HepG2 (cell line): ENCODE measurements around the gene OTULINL. TPM values are rescaled to one million over a fixed set of nuclear protein-coding genes. Genes with fewer than 3 reads are reported as not detected.

Experiments
- ATAC-seq: fragments of 200-7000 bp; cut with Tn5 transposase; 3 replicates; pipeline ENCODE4 v1.9.1; 2020; ENCODE audit warnings: mild to moderate bottlenecking, moderate library complexity
- BruUV-seq: library from RNA; stranded (reverse); fragments of 400-500 nt; replicated peaks from 2 replicates; lab custom pipeline; 2021; lab: Mats Ljungman, UMichigan
- CTCF ChIA-PET: fragments of 300-600 bp; formaldehyde crosslinking; extraction: SDS; loops from one replicate; lab custom pipeline; 2021; ENCODE audit warnings: low total read pairs, inconsistent platforms, low intra/inter-chr PET ratio; lab: Yijun Ruan, JAX
- POLR2A ChIA-PET: fragments of 350-600 bp; sonication (Branson Sonifier 250); formaldehyde crosslinking; loops from one replicate; lab custom pipeline; 2020; ENCODE audit warnings: antibody characterized with exemption, inconsistent platforms; lab: Yijun Ruan, JAX
- DNase-seq: peaks from one replicate; pipeline ENCODE4 v3.0.0-alpha.2; 2015; ENCODE audit warnings: low spot score
- FAIRE-seq: peaks from 3 replicates; lab custom pipeline; 2011; peaks lifted over from hg19 to GRCh38; lab: Jason Lieb, UNC
- H2AFZ ChIP-seq: one replicate; pipeline ENCODE4 v1.6.1; 2011; ENCODE audit warnings: low read length, inconsistent platforms
- H3K27ac ChIP-seq: fragments of 300-600 bp; 3 replicates; pipeline ENCODE4 v1.8.0; 2011; ENCODE audit warnings: mixed run types, mild to moderate bottlenecking, mixed read lengths, low read length, inconsistent platforms; ENCODE audit not compliant: insufficient read depth; ENCODE audit errors: extremely low read length
- H3K27me3 ChIP-seq, 2 experiments: fragments of 200-600 bp in 1 of 2; 2 replicates in 1 of 2; 3 replicates in 1 of 2; pipeline versions ENCODE4 v1.6.0 to v1.8.0; 2011; ENCODE audit warnings: low read length in 2 of 2, mild to moderate bottlenecking in 2 of 2, moderate library complexity in 2 of 2, inconsistent platforms in 1 of 2; ENCODE audit not compliant: insufficient read depth in 2 of 2, control insufficient read depth in 1 of 2
- H3K36me3 ChIP-seq, 2 experiments: fragments of 200-600 bp in 1 of 2; replicated peaks in 1 of 2; 2 replicates in 1 of 2; 3 replicates in 1 of 2; pipeline versions ENCODE4 v1.5.1 to v1.8.0; 2011; ENCODE audit warnings: low read length in 2 of 2, inconsistent platforms in 1 of 2; ENCODE audit not compliant: insufficient read depth in 2 of 2, control insufficient read depth in 1 of 2
- H3K4me1 ChIP-seq: 2 replicates; pipeline ENCODE4 v1.5.1; 2012; ENCODE audit warnings: low read length, inconsistent platforms; ENCODE audit not compliant: insufficient read depth
- H3K4me2 ChIP-seq: 2 replicates; pipeline ENCODE4 v1.6.0; 2011; ENCODE audit warnings: low read depth, low read length, inconsistent platforms
- H3K4me3 ChIP-seq, 3 experiments: fragments of 200-600 bp in 1 of 3; sonication (generic), shearing (Covaris generic) in 1 of 3; replicated peaks in 1 of 3; 2 replicates each; pipeline ENCODE4 v1.5.1; 2011 to 2016; ENCODE audit warnings: low read length in 3 of 3, inconsistent platforms in 2 of 3, low read depth in 2 of 3, mild to moderate bottlenecking in 2 of 3, control low read depth in 1 of 3, mixed read lengths in 1 of 3; ENCODE audit not compliant: insufficient read depth in 1 of 3
- H3K79me2 ChIP-seq: one replicate; pipeline ENCODE4 v1.6.1; 2011; ENCODE audit warnings: low read length, inconsistent platforms; ENCODE audit not compliant: insufficient read depth
- H3K9ac ChIP-seq: 2 replicates; pipeline ENCODE4 v1.6.0; 2011; ENCODE audit warnings: mild to moderate bottlenecking, low read depth, low read length, inconsistent platforms; ENCODE audit not compliant: insufficient read depth
- H3K9me3 ChIP-seq: 2 replicates; pipeline ENCODE4 v1.5.1; 2012; ENCODE audit warnings: mild to moderate bottlenecking, low read length
- H4K20me1 ChIP-seq: 2 replicates; pipeline ENCODE4 v1.6.0; 2011; ENCODE audit warnings: inconsistent platforms, mild to moderate bottlenecking, low read length, moderate library complexity; ENCODE audit not compliant: insufficient read depth
- CSRNP1 ChIP-seq: sonication (generic); formaldehyde crosslinking; IDR thresholded peaks from 2 replicates; pipeline ENCODE4 v1.8.1; 2023; ENCODE audit warnings: mild to moderate bottlenecking, missing genetic modification reagents
- ELF4 ChIP-seq: sonication (generic); formaldehyde crosslinking; IDR thresholded peaks from 2 replicates; pipeline ENCODE4 v1.5.0; 2020; ENCODE audit warnings: missing genetic modification reagents, mild to moderate bottlenecking, moderate library complexity, borderline replicate concordance
- FOXP4 ChIP-seq: sonication (generic); formaldehyde crosslinking; IDR thresholded peaks from 2 replicates; pipeline ENCODE4 v1.4.0; 2020; ENCODE audit warnings: missing genetic modification reagents
- SMAD3 ChIP-seq: sonication (generic); formaldehyde crosslinking; IDR thresholded peaks from 2 replicates; pipeline ENCODE4 v1.4.0; 2020; ENCODE audit warnings: missing genetic modification reagents
- ZKSCAN1 ChIP-seq: fragments of 150-350 bp; IDR thresholded peaks from 2 replicates; pipeline ENCODE4 v1.6.1; 2014; ENCODE audit warnings: low read length
- ZNF10 ChIP-seq: sonication (generic); formaldehyde crosslinking; IDR thresholded peaks from 2 replicates; pipeline ENCODE4 v1.4.0; 2020; ENCODE audit warnings: mild to moderate bottlenecking, low read depth, missing genetic modification reagents, borderline replicate concordance
- ZNF232 ChIP-seq: sonication (generic); formaldehyde crosslinking; IDR thresholded peaks from 2 replicates; pipeline ENCODE4 v1.4.0; 2020; ENCODE audit warnings: missing genetic modification reagents, borderline replicate concordance
- ZNF331 ChIP-seq: sonication (generic); formaldehyde crosslinking; IDR thresholded peaks from 2 replicates; pipeline ENCODE4 v1.4.0; 2020; ENCODE audit warnings: missing genetic modification reagents
- ZNF644 ChIP-seq: IDR thresholded peaks from 2 replicates; pipeline ENCODE4 v1.6.1; 2016; ENCODE audit warnings: low read depth
- ZNF839 ChIP-seq: sonication (generic); formaldehyde crosslinking; IDR thresholded peaks from 2 replicates; pipeline ENCODE4 v1.4.0; 2020; ENCODE audit warnings: missing genetic modification reagents, mild to moderate bottlenecking, borderline replicate concordance
- ZZZ3 ChIP-seq: sonication (generic); formaldehyde crosslinking; IDR thresholded peaks from 2 replicates; pipeline ENCODE4 v1.4.0; 2020; ENCODE audit warnings: missing genetic modification reagents, mild to moderate bottlenecking, borderline replicate concordance
- WGBS: methylation state at CpG from one replicate; pipeline ENCODE4 v1.1.6; 2017; ENCODE audit warnings: low lambda C conversion rate; 5-methylcytosine and 5-hydroxymethylcytosine counted together
- in situ Hi-C: cut with HindIII; loops from 2 replicates; pipeline ENCODE4 v1.10.0; 2017; ENCODE audit warnings: low pct_unique_long_range_greater_than_20kb; ENCODE audit not compliant: extremely low pct_ligation_motif_present
- intact Hi-C: fragments of 100-400 bp; cut with micrococcal nuclease; formaldehyde crosslinking; loops from one replicate; pipeline ENCODE4 v1.10.0; 2022; ENCODE audit not compliant: unreplicated experiment
- polyA plus RNA-seq, 8 experiments: library from polyadenylated mRNA; depleted of rRNA in 3 of 8; stranded (reverse) in 7 of 8; unstranded in 1 of 8; fragments of >200 nt; fragmentation: Illumina TruSeq in 4 of 8; extraction: Trizol in 4 of 8; gene quantifications; 2 replicates each; pipeline versions ENCODE4 v1.2.1 to v1.2.3, GENCODE V29; 2011 to 2016; ENCODE audit warnings: low read depth in 4 of 8, missing spikeins in 1 of 8, mixed read lengths in 1 of 8; ENCODE audit not compliant: insufficient read depth in 1 of 8
- total RNA-seq, 5 experiments: library from RNA; depleted of rRNA; stranded (reverse); fragments of >200 nt; fragmentation: Illumina TruSeq; extraction: Trizol; gene quantifications; 2 replicates each; pipeline ENCODE4 v1.2.3, GENCODE V29; 2016; ENCODE audit warnings: low read depth in 1 of 5
- TF ChIP-seq, protein P1 (sequence below): sonication (generic); formaldehyde crosslinking; conservative IDR thresholded peaks from 2 replicates; pipeline ENCODE4 v1.4.0; 2020; ENCODE audit warnings: missing genetic modification reagents

The OTULINL gene
- total and polyA plus RNA-seq, 2 of the 13 experiments (the other 11 are each of a cell fraction or from before 2014, with no cell fraction given): 0.04 to 0.40 TPM

DNA sequence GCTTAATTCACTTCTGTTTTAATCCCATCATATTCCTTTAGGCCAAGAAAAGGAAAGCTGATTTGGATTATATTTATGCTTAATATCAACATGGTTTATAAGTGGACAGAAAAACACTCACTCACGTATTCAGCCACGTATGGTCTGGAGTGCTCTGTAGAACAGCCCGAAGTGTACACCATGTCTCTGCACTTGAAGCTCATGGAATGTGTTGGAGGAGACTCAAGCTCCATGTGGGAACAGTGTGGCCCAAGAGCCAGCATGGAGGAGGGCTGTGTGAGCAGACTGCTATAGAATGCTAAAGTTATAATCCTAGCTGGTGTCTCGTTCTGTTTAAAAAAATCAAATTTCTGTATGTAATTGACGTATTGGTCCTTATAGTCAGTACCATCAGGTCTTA lies 32.9 kb downstream of the OTULINL start:
- H3K4me2 ChIP-seq: no peak overlapping the region
- no peaks in the 10 kb centered on the region for H4K20me1 ChIP-seq
- no peak overlapping the region for H3K9ac ChIP-seq
- in situ Hi-C loops (no loop called here), intact Hi-C loops (no loop called here)
- ChIA-PET POLR2A (no interaction called here), CTCF (no interaction called here)
- H3K4me1 ChIP-seq: 0 out of 2 replicates have a peak, but pooled peaks cover 6% of the 10 kb centered on the region
- no peak overlapping the region for H2AFZ ChIP-seq
- H3K27ac ChIP-seq: no peak overlapping the region
- WGBS: 68% methylated on average over 5 of the region's 5 CpGs
- BruUV-seq: no TSS peak
- TF ChIP-seq ZNF232: no peak
- no peak for TF ChIP-seq ZNF644 (CRISPR knock-in tag)
- no peak for TF ChIP-seq ZNF839 (CRISPR knock-in tag)
- TF ChIP-seq, protein P1, sequence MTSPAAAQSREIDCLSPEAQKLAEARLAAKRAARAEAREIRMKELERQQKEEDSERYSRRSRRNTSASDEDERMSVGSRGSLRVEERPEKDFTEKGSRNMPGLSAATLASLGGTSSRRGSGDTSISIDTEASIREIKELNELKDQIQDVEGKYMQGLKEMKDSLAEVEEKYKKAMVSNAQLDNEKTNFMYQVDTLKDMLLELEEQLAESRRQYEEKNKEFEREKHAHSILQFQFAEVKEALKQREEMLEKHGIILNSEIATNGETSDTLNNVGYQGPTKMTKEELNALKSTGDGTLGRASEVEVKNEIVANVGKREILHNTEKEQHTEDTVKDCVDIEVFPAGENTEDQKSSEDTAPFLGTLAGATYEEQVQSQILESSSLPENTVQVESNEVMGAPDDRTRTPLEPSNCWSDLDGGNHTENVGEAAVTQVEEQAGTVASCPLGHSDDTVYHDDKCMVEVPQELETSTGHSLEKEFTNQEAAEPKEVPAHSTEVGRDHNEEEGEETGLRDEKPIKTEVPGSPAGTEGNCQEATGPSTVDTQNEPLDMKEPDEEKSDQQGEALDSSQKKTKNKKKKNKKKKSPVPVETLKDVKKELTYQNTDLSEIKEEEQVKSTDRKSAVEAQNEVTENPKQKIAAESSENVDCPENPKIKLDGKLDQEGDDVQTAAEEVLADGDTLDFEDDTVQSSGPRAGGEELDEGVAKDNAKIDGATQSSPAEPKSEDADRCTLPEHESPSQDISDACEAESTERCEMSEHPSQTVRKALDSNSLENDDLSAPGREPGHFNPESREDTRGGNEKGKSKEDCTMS (CRISPR knock-in tag): no peak
- TF ChIP-seq ZNF10: no peak
- no peak for TF ChIP-seq ZKSCAN1
- TF ChIP-seq ELF4 (CRISPR knock-in tag): no peak
- no peak for TF ChIP-seq ZNF331 (CRISPR knock-in tag)
- TF ChIP-seq FOXP4 (CRISPR knock-in tag): no peak
- no peak for TF ChIP-seq SMAD3 (CRISPR knock-in tag)
- no peak for TF ChIP-seq CSRNP1 (CRISPR knock-in tag)
- no peak for TF ChIP-seq ZZZ3 (CRISPR knock-in tag)
- FAIRE-seq: no peak
- no peaks in the 10 kb centered on the region for H3K36me3 ChIP-seq
- H3K27me3 ChIP-seq: no peaks in the 10 kb centered on the region
- H3K4me3 ChIP-seq: no peak overlapping the region
- no peak for DNase-seq
- no peak for ATAC-seq
- H3K79me2 ChIP-seq: no peaks in the 10 kb centered on the region
- no peaks in the 10 kb centered on the region for H3K9me3 ChIP-seq
